Stimulated activated CD4-positive, alpha-beta T cell treated with anti-CD3 and anti-CD28 coated beads, Interleukin-2, amount 100 ng/mL, for 48 hours (primary cell): ENCODE data around the gene ETNK2.

Source experiments
- DNase-seq, 2 donors: peaks; one replicate each; pipeline ENCODE4 v3.0.0-alpha.2; 2020

The ETNK2 gene

GRCh38 chr1:204176049-204176448, 24.2 kb upstream of the ETNK2 start:
- DNase-seq, result no peak

- DNase-seq, result no peak
Observed at GRCh38 chr1:204174958-204175357, 23.1 kb upstream of the ETNK2 start.

- DNase-seq, result no peak
Observed at GRCh38 chr1:204172404-204173029, 20.7 kb upstream of the ETNK2 start.

GRCh38 chr1:204171751-204172178, 19.9 kb upstream of the ETNK2 start:
- DNase-seq, result no peak

GRCh38 chr1:204170494-204171155, 18.8 kb upstream of the ETNK2 start:
- no peak for DNase-seq

- no peak for DNase-seq
Observed at GRCh38 chr1:204169858-204170257, 18.0 kb upstream of the ETNK2 start.

- DNase-seq, result no peak
Observed at GRCh38 chr1:204167730-204168129, 15.9 kb upstream of the ETNK2 start.

GRCh38 chr1:204166219-204166618, 14.4 kb upstream of the ETNK2 start, which contains the start of gene REN:
TSS of gene REN (minus strand) at chr1:204166337. CDS start at chr1:204166293, 44 bp downstream.
- DNase-seq, result no peak

GRCh38 chr1:204162494-204163074, 10.7 kb upstream of the ETNK2 start:
- peak; percentile 80 to 82 for DNase-seq

- no peak for DNase-seq
Observed at GRCh38 chr1:204161609-204162493, 10.0 kb upstream of the ETNK2 start.

GRCh38 chr1:204157962-204158361, 6.1 kb upstream of the ETNK2 start:
- DNase-seq, result no peak

- no peak for DNase-seq
Observed at GRCh38 chr1:204155881-204156280, 4.0 kb upstream of the ETNK2 start.

GRCh38 chr1:204154568-204155255, 2.9 kb upstream of the ETNK2 start:
- no peak for DNase-seq

GRCh38 chr1:204153667-204154066, 1.8 kb upstream of the ETNK2 start:
- no peak for DNase-seq

- no peak for DNase-seq
Observed at GRCh38 chr1:204152310-204153044, 633 bp upstream of the ETNK2 start.

- no peak for DNase-seq
Observed at GRCh38 chr1:204150702-204151551, 917 bp downstream of the ETNK2 start.

GRCh38 chr1:204149635-204150565, 1.9 kb downstream of the ETNK2 start:
- no peak for DNase-seq

GRCh38 chr1:204149107-204149506, 2.7 kb downstream of the ETNK2 start:
- DNase-seq, result no peak
